Neural cell (in vitro differentiated cells): ENCODE measurements around the gene UTP3.
"Not testable (repeated sequence)": the region's sequence is repeated elsewhere in the genome, so short reads cannot be mapped to it uniquely, and the experiment has no call there.

Source experiments
- CTCF ChIP-seq: fragments of 450-650 bp; IDR thresholded peaks from 2 replicates; pipeline ENCODE4 v1.5.1; 2014; ENCODE audit warnings: antibody characterized with exemption, mild to moderate bottlenecking, moderate library complexity; ENCODE audit not compliant: poor library complexity, severe bottlenecking
- EZH2 ChIP-seq: fragments of 200-600, 300-800 bp; shearing (Covaris generic), sonication (generic); IDR thresholded peaks from 2 replicates; pipeline ENCODE4 v1.6.1; 2014; ENCODE audit warnings: antibody characterized with exemption, low read length, borderline replicate concordance, mild to moderate bottlenecking; ENCODE audit not compliant: insufficient read depth, poor library complexity, severe bottlenecking
- MXI1 ChIP-seq: fragments of 450-650 bp; conservative IDR thresholded peaks from 2 replicates; pipeline ENCODE4 v1.6.1; 2014; ENCODE audit warnings: antibody characterized with exemption, mild to moderate bottlenecking; ENCODE audit not compliant: poor library complexity, severe bottlenecking
- POLR2AphosphoS5 ChIP-seq: IDR thresholded peaks from 2 replicates; pipeline ENCODE4 v1.6.1; 2012
- RAD21 ChIP-seq: fragments of 450-650 bp; conservative IDR thresholded peaks from 2 replicates; pipeline ENCODE4 v1.6.1; 2014; ENCODE audit warnings: antibody characterized with exemption, mild to moderate bottlenecking, moderate library complexity
- TAF1 ChIP-seq: IDR thresholded peaks from 2 replicates; pipeline ENCODE4 v1.6.1; 2012; ENCODE audit warnings: low read depth

- TF ChIP-seq TAF1, POLR2AphosphoS5, CTCF, RAD21, EZH2, MXI1: not testable (repeated sequence)
These were observed 44.5 kb downstream of the UTP3 start for GRCh38 chr4:70732878-70733277.
